Transverse colon (tissue), 4 donors: ENCODE data around the gene TBR1. TPM values are rescaled to one million over a fixed set of nuclear protein-coding genes. Genes with fewer than 3 reads are reported as not detected.

Experiments
- DNase-seq: peaks from one replicate; pipeline ENCODE4 v3.0.0-alpha.2; 2019
- H3K27ac ChIP-seq, 4 donors: fragments of 200-600 bp; sonication (generic); 2 replicates each; pipeline ENCODE4 v1.5.1; 2016 to 2018; ENCODE audit warnings: inconsistent platforms in 4 of 4
- H3K27me3 ChIP-seq: fragments of 200-600 bp; sonication (generic); 2 replicates; pipeline ENCODE4 v1.5.1; 2017; ENCODE audit warnings: inconsistent platforms
- H3K36me3 ChIP-seq, 4 donors: fragments of 200-600 bp; sonication (generic); 2 replicates each; pipeline ENCODE4 v1.5.1; 2017 to 2019; ENCODE audit warnings: inconsistent platforms in 4 of 4
- H3K4me1 ChIP-seq, 4 donors: fragments of 200-600 bp; sonication (generic); 2 replicates each; pipeline ENCODE4 v1.5.1; 2017 to 2020; ENCODE audit warnings: inconsistent platforms in 4 of 4
- H3K4me3 ChIP-seq, 4 donors: fragments of 200-600 bp; sonication (generic); 1 replicate in 1 of 4; 2 replicates in 3 of 4; pipeline versions ENCODE4 v1.5.1 to v1.6.1; 2017 to 2019; ENCODE audit warnings: inconsistent platforms in 4 of 4
- H3K9me3 ChIP-seq, 2 donors: fragments of 200-600 bp; sonication (generic); 2 replicates each; pipeline ENCODE4 v1.5.1; 2017 to 2019; ENCODE audit warnings: inconsistent platforms in 2 of 2
- CTCF ChIP-seq, 5 experiments: fragments of 200-600 bp in 3 of 5; fragments of 450-650 bp in 2 of 5; sonication (generic) in 3 of 5; IDR thresholded peaks; 1 replicate in 2 of 5; 2 replicates in 3 of 5; pipeline ENCODE4 v1.5.1; 2016 to 2017; ENCODE audit warnings: antibody characterized with exemption in 5 of 5, inconsistent platforms in 3 of 5, mild to moderate bottlenecking in 2 of 5, moderate library complexity in 1 of 5
- EP300 ChIP-seq: sonication (generic); formaldehyde crosslinking; IDR thresholded peaks from one replicate; pipeline ENCODE4 v1.6.1; 2017; ENCODE audit warnings: antibody characterized with exemption, low read depth
- POLR2A ChIP-seq: fragments of 450-650 bp; IDR thresholded peaks from one replicate; pipeline ENCODE4 v1.6.1; 2016; ENCODE audit warnings: antibody characterized with exemption, mild to moderate bottlenecking, moderate library complexity
- POLR2AphosphoS5 ChIP-seq, 3 donors: sonication (generic); formaldehyde crosslinking; IDR thresholded peaks; one replicate each; pipeline ENCODE4 v1.6.1; 2016; ENCODE audit warnings: antibody characterized with exemption in 3 of 3
- WGBS, 2 donors: methylation state at CpG; one replicate each; pipeline ENCODE4 v1.1.5; 2018; ENCODE audit warnings: low coverage in 1 of 2; 5-methylcytosine and 5-hydroxymethylcytosine counted together
- in situ Hi-C, 4 donors: fragments of 200-750 bp; cut with MboI; loops; one replicate each; pipeline versions ENCODE4 v1.15.0 to v1.15.1; 2017; ENCODE audit warnings: low sequenced_read_pairs in 3 of 4, low pct_ligation_motif_present in 1 of 4, low pct_unique_long_range_greater_than_20kb in 1 of 4
- intact Hi-C: fragments of 100-400 bp; cut with DNase I; formaldehyde crosslinking; loops from one replicate; pipeline ENCODE4 v1.15.1; 2023; ENCODE audit warnings: low total_unique reads
- small RNA-seq, 4 donors: library from RNA; depleted of rRNA; stranded (forward); fragments of <200 nt; gene quantifications; one replicate each; pipeline ENCODE3, GENCODE V24; 2016
- total RNA-seq, 4 donors: library from RNA; depleted of rRNA; stranded (reverse); fragments of >200 nt; gene quantifications; one replicate each; pipeline ENCODE4 v1.1.0, GENCODE V29; 2016

TBR1 gene
- total RNA-seq, 4 donors from 2014 or later = not detected

DNA sequence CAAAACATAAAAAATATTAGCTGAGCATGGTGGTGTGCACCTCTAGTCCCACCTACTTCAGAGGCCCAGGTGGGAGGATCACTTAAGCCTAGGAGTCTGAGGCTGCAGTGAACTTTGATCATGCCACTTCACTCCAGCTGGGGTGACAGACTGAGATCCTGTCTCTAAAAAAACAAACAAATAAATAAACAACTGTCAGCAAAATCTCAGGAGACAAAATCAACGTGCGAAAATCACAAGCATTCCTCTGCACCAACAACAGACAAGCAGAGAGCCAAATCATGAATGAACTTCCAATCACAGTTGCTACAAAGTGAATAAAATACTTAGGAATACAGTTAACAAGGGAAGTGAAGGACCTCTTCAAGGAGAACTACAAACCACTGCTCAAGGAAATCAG is 58.8 kb downstream of the TBR1 start:
- no peak overlapping the region for H3K4me3 ChIP-seq
- 87 to 94% methylated on average over 2 of the region's 2 CpGs for WGBS, 2 donors
- no peak for TF ChIP-seq CTCF (IDR thresholded peaks at IDR 0.05)
- TF ChIP-seq POLR2AphosphoS5 (IDR thresholded peaks at IDR 0.05) = no peak
- TF ChIP-seq EP300 = no peak
- no peak for TF ChIP-seq POLR2A
- intact Hi-C loops = no loop called here
- in situ Hi-C loops = no loop called here
- no peaks in the 10 kb centered on the region for H3K9me3 ChIP-seq
- H3K27ac ChIP-seq = no peak overlapping the region
- no peaks in the 10 kb centered on the region for H3K27me3 ChIP-seq
- H3K4me1 ChIP-seq = no peaks in the 10 kb centered on the region
- no peak for DNase-seq
- H3K36me3 ChIP-seq = no peaks in the 10 kb centered on the region

Small RNA genes within 50 kb of the gene (small RNA-seq; reads per million reads assigned to genes)
- 0 reads per million in 4 donors for gene RNA5SP108

Other genes starting within 250 kb of the TBR1 start
- gene PSMD14, start 107.9 kb upstream of the TBR1 start, total RNA-seq = 10 to 100 TPM in 3 of 4 donors, 1 to 10 TPM in 1; 5.2 to 30.1 (median 22.6) TPM
- 10 to 100 TPM in 2 of 4 donors, 1 to 10 TPM in 2; 2.6 to 13.9 (median 7.6) TPM for gene SLC4A10, start 208.1 kb downstream of the TBR1 start, total RNA-seq